ENCODE data around the gene SULF2.

The SULF2 gene

GRCh38 chr20:47662483-47663353 is 122.6 kb downstream of the SULF2 start:
- no peak for TF ChIP-seq ZNF274 (IDR thresholded peaks at IDR 0.05; ENCODE audit: low read depth, low read length)
- H3K4me3 ChIP-seq (ENCODE audit: low read length) = no peak overlapping the region

DNA sequence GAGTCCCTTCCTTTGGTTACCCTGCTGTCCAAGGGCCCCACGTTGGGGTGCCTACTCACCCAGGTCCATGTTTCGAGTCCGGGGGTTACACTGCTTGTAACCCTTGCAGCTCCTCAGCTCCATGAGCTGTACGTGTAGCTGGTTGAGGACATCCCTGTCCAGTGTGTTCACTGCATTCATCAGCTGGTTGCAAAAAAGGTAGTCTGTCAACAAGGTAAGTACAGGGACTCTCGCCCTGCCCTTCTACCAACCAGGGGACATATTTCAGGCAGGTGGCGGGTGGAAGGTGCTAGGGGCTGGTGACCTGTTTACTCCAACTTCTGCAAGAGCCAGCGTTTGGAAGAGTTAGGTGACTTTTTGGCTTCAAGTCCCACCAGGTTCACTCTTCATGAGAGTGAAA is 123.6 kb downstream of the SULF2 start:
- H3K4me3 ChIP-seq (ENCODE audit: low read length) = no peak overlapping the region
- TF ChIP-seq ZNF274 (IDR thresholded peaks at IDR 0.05; ENCODE audit: low read depth, low read length) = no peak

GRCh38 chr20:47660983-47661700 is 124.1 kb downstream of the SULF2 start:
- no peak overlapping the region for H3K4me3 ChIP-seq (ENCODE audit: low read length)
- TF ChIP-seq ZNF274 (IDR thresholded peaks at IDR 0.05; ENCODE audit: low read depth, low read length) = no peak

DNA sequence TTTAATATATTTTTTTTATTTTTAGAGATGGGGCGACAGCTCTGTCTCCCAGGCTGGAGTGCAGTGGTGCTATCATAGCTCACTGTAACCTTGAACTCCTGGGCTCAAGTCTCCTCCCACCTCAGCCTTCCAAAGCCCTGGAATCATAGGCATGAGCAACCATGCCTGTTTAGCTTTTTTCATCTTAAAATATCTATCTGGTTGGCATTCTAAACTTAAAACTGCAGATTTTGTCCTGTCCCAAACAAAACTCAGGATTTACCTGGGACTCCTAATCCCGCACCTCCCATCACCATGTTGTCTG is 124.7 kb downstream of the SULF2 start:
- H3K4me3 ChIP-seq (ENCODE audit: low read length) = no peak overlapping the region
- TF ChIP-seq ZNF274 (IDR thresholded peaks at IDR 0.05; ENCODE audit: low read depth, low read length) = no peak

- no peak for TF ChIP-seq ZNF274 (IDR thresholded peaks at IDR 0.05; ENCODE audit: low read depth, low read length)
- no peak overlapping the region for H3K4me3 ChIP-seq (ENCODE audit: low read length)
Observed at GRCh38 chr20:47659904-47660601, 125.2 kb downstream of the SULF2 start.

GRCh38 chr20:47656318-47656717 is 129.0 kb downstream of the SULF2 start:
- H3K4me3 ChIP-seq (ENCODE audit: low read length) = no peak overlapping the region
- TF ChIP-seq ZNF274 (IDR thresholded peaks at IDR 0.05; ENCODE audit: low read depth, low read length) = no peak

DNA sequence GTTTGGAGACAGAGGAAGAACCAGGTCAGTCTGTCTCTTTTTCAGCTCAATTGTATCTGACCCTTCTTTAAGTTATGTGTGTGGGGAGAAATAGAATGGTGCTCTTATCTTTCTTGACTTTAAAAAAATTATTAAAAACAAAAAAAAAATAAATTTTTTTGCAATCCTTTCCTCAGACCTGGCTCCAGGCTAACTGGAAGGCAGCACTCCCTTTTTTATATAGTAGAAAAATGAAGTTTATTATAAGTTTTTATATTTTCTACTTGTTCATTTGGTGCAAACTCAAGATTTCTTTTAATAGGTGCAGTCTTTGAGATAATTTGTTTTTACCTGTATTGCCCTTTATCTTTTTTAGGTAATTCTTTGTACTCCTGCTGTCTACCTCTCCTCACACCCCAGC is 129.6 kb downstream of the SULF2 start:
- TF ChIP-seq ZNF274 (IDR thresholded peaks at IDR 0.05; ENCODE audit: low read depth, low read length) = no peak
- H3K4me3 ChIP-seq (ENCODE audit: low read length) = no peak overlapping the region

DNA sequence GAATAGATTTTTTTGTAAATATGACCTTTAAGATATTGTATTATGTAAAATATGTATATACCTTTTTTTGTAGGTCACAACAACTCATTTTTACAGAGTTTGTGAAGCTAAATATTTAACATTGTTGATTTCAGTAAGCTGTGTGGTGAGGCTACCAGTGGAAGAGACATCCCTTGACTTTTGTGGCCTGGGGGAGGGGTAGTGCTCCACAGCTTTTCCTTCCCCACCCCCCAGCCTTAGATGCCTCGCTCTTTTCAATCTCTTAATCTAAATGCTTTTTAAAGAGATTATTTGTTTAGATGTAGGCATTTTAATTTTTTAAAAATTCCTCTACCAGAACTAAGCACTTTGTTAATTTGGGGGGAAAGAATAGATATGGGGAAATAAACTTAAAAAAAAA is 130.9 kb downstream of the SULF2 start:
- TF ChIP-seq ZNF274 (IDR thresholded peaks at IDR 0.05; ENCODE audit: low read depth, low read length) = no peak

DNA sequence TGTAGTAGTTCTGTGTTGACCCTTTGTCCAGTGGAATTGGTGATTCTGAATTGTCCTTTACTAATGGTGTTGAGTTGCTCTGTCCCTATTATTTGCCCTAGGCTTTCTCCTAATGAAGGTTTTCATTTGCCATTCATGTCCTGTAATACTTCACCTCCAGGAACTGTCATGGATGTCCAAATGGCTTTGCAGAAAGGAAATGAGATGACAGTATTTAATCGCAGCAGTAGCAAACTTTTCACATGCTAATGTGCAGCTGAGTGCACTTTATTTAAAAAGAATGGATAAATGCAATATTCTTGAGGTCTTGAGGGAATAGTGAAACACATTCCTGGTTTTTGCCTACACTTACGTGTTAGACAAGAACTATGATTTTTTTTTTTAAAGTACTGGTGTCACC is 131.4 kb downstream of the SULF2 start:
- TF ChIP-seq ZNF274 (IDR thresholded peaks at IDR 0.05; ENCODE audit: low read depth, low read length) = no peak
- H3K4me3 ChIP-seq (ENCODE audit: low read length) = no peak overlapping the region

More for the DNA sequence above, 130.9 kb downstream of the SULF2 start:
- H3K4me3 ChIP-seq (ENCODE audit: low read length) = no peak overlapping the region

GRCh38 chr20:47652794-47653193 is 132.5 kb downstream of the SULF2 start:
- TF ChIP-seq ZNF274 (IDR thresholded peaks at IDR 0.05; ENCODE audit: low read depth, low read length) = no peak
- no peak overlapping the region for H3K4me3 ChIP-seq (ENCODE audit: low read length)

GRCh38 chr20:47652301-47652700 is 133.0 kb downstream of the SULF2 start:
- H3K4me3 ChIP-seq (ENCODE audit: low read length) = no peak overlapping the region

GRCh38 chr20:47648943-47649342 is 136.3 kb downstream of the SULF2 start:
- TF ChIP-seq ZNF274 (IDR thresholded peaks at IDR 0.05; ENCODE audit: low read depth, low read length) = no peak
- no peak overlapping the region for H3K4me3 ChIP-seq (ENCODE audit: low read length)

More at GRCh38 chr20:47652301-47652700, 133.0 kb downstream of the SULF2 start:
- TF ChIP-seq ZNF274 (IDR thresholded peaks at IDR 0.05; ENCODE audit: low read depth, low read length) = no peak

GRCh38 chr20:47647994-47648393 is 137.3 kb downstream of the SULF2 start:
- no peak for TF ChIP-seq ZNF274 (IDR thresholded peaks at IDR 0.05; ENCODE audit: low read depth, low read length)
- H3K4me3 ChIP-seq (ENCODE audit: low read length) = no peak overlapping the region

DNA sequence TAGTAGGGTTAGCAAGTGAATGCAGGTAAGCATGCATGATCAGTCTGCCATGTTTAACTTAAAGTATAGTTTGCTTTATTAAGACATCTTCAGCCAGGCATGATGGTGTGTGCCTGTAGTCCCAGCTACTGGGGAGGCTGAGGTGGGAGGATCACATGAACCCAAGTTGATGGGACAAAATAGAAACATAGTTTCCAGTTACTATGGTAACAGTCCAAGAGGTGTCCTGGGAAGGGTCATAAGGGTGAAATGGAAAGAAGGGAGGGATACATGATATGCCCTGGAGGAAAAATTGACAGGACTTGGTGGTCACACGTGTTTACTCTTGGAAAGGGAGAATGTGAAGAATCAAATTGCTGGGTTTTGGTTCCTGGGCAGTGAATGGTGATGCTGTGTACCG is 139.6 kb downstream of the SULF2 start:
- no peak for TF ChIP-seq ZNF274 (IDR thresholded peaks at IDR 0.05; ENCODE audit: low read depth, low read length)
- H3K4me3 ChIP-seq (ENCODE audit: low read length) = no peak overlapping the region

DNA sequence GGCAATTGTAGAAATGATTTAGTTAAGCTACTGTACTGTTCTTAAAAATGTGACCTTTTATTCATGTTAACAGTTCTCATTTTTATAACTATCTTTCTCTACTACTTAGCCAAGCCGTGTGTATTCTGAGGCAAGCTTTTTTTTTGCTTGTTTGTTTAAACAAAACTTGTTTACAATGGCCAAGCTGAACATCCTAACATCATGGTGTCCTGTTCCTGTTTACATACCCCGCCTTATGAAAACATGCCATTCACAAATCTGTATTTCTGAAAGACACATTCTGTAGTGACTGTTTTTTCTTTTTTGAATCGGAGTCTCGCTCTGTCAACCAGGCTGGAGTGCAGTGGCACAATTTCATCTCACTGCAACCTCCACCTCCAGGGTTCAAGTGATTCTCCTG is 142.7 kb downstream of the SULF2 start:
- TF ChIP-seq ZNF274 (IDR thresholded peaks at IDR 0.05; ENCODE audit: low read depth, low read length) = no peak
- H3K4me3 ChIP-seq (ENCODE audit: low read length) = no peak overlapping the region
